ENCODE data around the gene NPR1.
"Not testable (repeated sequence)": the region's sequence is repeated elsewhere in the genome, so short reads cannot be mapped to it uniquely, and the experiment has no call there.

Gene NPR1

GRCh38 chr1:153669606-153670005, 8.9 kb upstream of the NPR1 start:
- Histone ChIP-seq H3K9ac (ENCODE audit: low read depth, low read length) (0 out of 2 replicates have a peak overlapping the region, but pooled peaks have one; percentile 93), H3K9me3 (ENCODE audit: control insufficient read depth, insufficient read depth, low read length) (no peaks in the 10 kb centered on the region), H3K4me1 (ENCODE audit: control insufficient read depth, insufficient read depth, low read length) (peaks cover 4% of the 10 kb centered on the region; the same call in 1 of the 2 replicates), H3K27me3 (ENCODE audit: control insufficient read depth, insufficient read depth, low read length) (no peaks in the 10 kb centered on the region), H3K27ac (ENCODE audit: low read depth, low read length) (no peak overlapping the region), H3K4me3 (ENCODE audit: low read depth, low read length) (peak overlapping the region; percentile 78), H3K36me3 (ENCODE audit: control insufficient read depth, insufficient read depth, low read length) (peaks cover 54% of the 10 kb centered on the region)

GRCh38 chr1:153670257-153670858, 8.1 kb upstream of the NPR1 start:
- H3K9me3 ChIP-seq (ENCODE audit: control insufficient read depth, insufficient read depth, low read length) = no peaks in the 10 kb centered on the region
- H3K9ac ChIP-seq (ENCODE audit: low read depth, low read length) = peak overlapping the region; percentile 93
- peak overlapping the region; percentile 78 for H3K4me3 ChIP-seq (ENCODE audit: low read depth, low read length)
- H3K36me3 ChIP-seq (ENCODE audit: control insufficient read depth, insufficient read depth, low read length) = peaks cover 47% of the 10 kb centered on the region
- no peaks in the 10 kb centered on the region for H3K27me3 ChIP-seq (ENCODE audit: control insufficient read depth, insufficient read depth, low read length)
- peaks cover 4% of the 10 kb centered on the region; the same call in 1 of the 2 replicates for H3K4me1 ChIP-seq (ENCODE audit: control insufficient read depth, insufficient read depth, low read length)
- H3K27ac ChIP-seq (ENCODE audit: low read depth, low read length) = peak overlapping the region; percentile 86

- Histone ChIP-seq H3K36me3 (ENCODE audit: control insufficient read depth, insufficient read depth, low read length) (peaks cover 40% of the 10 kb centered on the region), H3K27ac (ENCODE audit: low read depth, low read length) (peak within 1 kb of the TSS; percentile 86), H3K27me3 (ENCODE audit: control insufficient read depth, insufficient read depth, low read length) (no peaks in the 10 kb centered on the region), H3K4me3 (ENCODE audit: low read depth, low read length) (peak within 1 kb of the TSS; percentile 85), H3K4me1 (ENCODE audit: control insufficient read depth, insufficient read depth, low read length) (peaks cover 4% of the 10 kb centered on the region; the same call in 1 of the 2 replicates), H3K9me3 (ENCODE audit: control insufficient read depth, insufficient read depth, low read length) (no peaks in the 10 kb centered on the region), H3K9ac (ENCODE audit: low read depth, low read length) (peak within 1 kb of the TSS; percentile 93)
Observed at GRCh38 chr1:153670859-153671627, 7.4 kb upstream of the NPR1 start, which contains the start of gene ILF2. ILF2 (minus strand) TSS chr1:153670993; CDS start chr1:153670922, 71 bp downstream.

- H3K4me1 ChIP-seq (ENCODE audit: control insufficient read depth, insufficient read depth, low read length); H3K9me3 ChIP-seq (ENCODE audit: control insufficient read depth, insufficient read depth, low read length); H3K27me3 ChIP-seq (ENCODE audit: control insufficient read depth, insufficient read depth, low read length): not testable (repeated sequence)
- Histone ChIP-seq H3K36me3 (ENCODE audit: control insufficient read depth, insufficient read depth, low read length) (peaks cover 32% of the 10 kb centered on the region), H3K9ac (ENCODE audit: low read depth, low read length) (peak overlapping the region; percentile 49), H3K27ac (ENCODE audit: low read depth, low read length) (peak overlapping the region; percentile 83), H3K4me3 (ENCODE audit: low read depth, low read length) (peak overlapping the region; percentile 85)
Observed at GRCh38 chr1:153671628-153672353, 6.7 kb upstream of the NPR1 start.

GRCh38 chr1:153673511-153673910, 5.0 kb upstream of the NPR1 start:
- Histone ChIP-seq H3K27ac (ENCODE audit: low read depth, low read length) (no peak overlapping the region), H3K36me3 (ENCODE audit: control insufficient read depth, insufficient read depth, low read length) (peaks cover 15% of the 10 kb centered on the region), H3K27me3 (ENCODE audit: control insufficient read depth, insufficient read depth, low read length) (peaks cover 8% of the 10 kb centered on the region), H3K4me1 (ENCODE audit: control insufficient read depth, insufficient read depth, low read length) (peaks cover 7% of the 10 kb centered on the region; the same call in 1 of the 2 replicates), H3K9me3 (ENCODE audit: control insufficient read depth, insufficient read depth, low read length) (no peaks in the 10 kb centered on the region), H3K4me3 (ENCODE audit: low read depth, low read length) (no peak overlapping the region), H3K9ac (ENCODE audit: low read depth, low read length) (no peak overlapping the region)

- H3K4me3 ChIP-seq (ENCODE audit: low read depth, low read length) = peak overlapping the region; percentile 66
Observed at GRCh38 chr1:153677718-153678518, 570 bp upstream of the NPR1 start.

GRCh38 chr1:153679337-153680119, 1.0 kb downstream of the NPR1 start:
- no peaks in the 10 kb centered on the region for H3K36me3 ChIP-seq (ENCODE audit: control insufficient read depth, insufficient read depth, low read length)
- H3K27ac ChIP-seq (ENCODE audit: low read depth, low read length) = no peak overlapping the region
- peaks cover 7% of the 10 kb centered on the region for H3K4me1 ChIP-seq (ENCODE audit: control insufficient read depth, insufficient read depth, low read length)
- no peaks in the 10 kb centered on the region for H3K9me3 ChIP-seq (ENCODE audit: control insufficient read depth, insufficient read depth, low read length)
- peak overlapping the region; percentile 66 for H3K4me3 ChIP-seq (ENCODE audit: low read depth, low read length)
- H3K9ac ChIP-seq (ENCODE audit: low read depth, low read length) = no peak overlapping the region
- peaks cover 41% of the 10 kb centered on the region for H3K27me3 ChIP-seq (ENCODE audit: control insufficient read depth, insufficient read depth, low read length)

More at GRCh38 chr1:153677718-153678518, 570 bp upstream of the NPR1 start:
- H3K9ac ChIP-seq (ENCODE audit: low read depth, low read length) = no peak overlapping the region
- H3K9me3 ChIP-seq (ENCODE audit: control insufficient read depth, insufficient read depth, low read length) = no peaks in the 10 kb centered on the region
- H3K27ac ChIP-seq (ENCODE audit: low read depth, low read length) = no peak overlapping the region
- peaks cover 41% of the 10 kb centered on the region for H3K27me3 ChIP-seq (ENCODE audit: control insufficient read depth, insufficient read depth, low read length)
- H3K36me3 ChIP-seq (ENCODE audit: control insufficient read depth, insufficient read depth, low read length) = no peaks in the 10 kb centered on the region
- peaks cover 7% of the 10 kb centered on the region for H3K4me1 ChIP-seq (ENCODE audit: control insufficient read depth, insufficient read depth, low read length)

- no peaks in the 10 kb centered on the region for H3K9me3 ChIP-seq (ENCODE audit: control insufficient read depth, insufficient read depth, low read length)
- peaks cover 7% of the 10 kb centered on the region for H3K4me1 ChIP-seq (ENCODE audit: control insufficient read depth, insufficient read depth, low read length)
- H3K36me3 ChIP-seq (ENCODE audit: control insufficient read depth, insufficient read depth, low read length) = no peaks in the 10 kb centered on the region
- H3K9ac ChIP-seq (ENCODE audit: low read depth, low read length) = no peak overlapping the region
- peak overlapping the region; percentile 66 for H3K4me3 ChIP-seq (ENCODE audit: low read depth, low read length)
- H3K27me3 ChIP-seq (ENCODE audit: control insufficient read depth, insufficient read depth, low read length) = peaks cover 41% of the 10 kb centered on the region
- no peak overlapping the region for H3K27ac ChIP-seq (ENCODE audit: low read depth, low read length)
Observed at GRCh38 chr1:153680120-153680403, 1.6 kb downstream of the NPR1 start.

- Histone ChIP-seq H3K4me3 (ENCODE audit: low read depth, low read length) (no peak overlapping the region), H3K27me3 (ENCODE audit: control insufficient read depth, insufficient read depth, low read length) (peaks cover 40% of the 10 kb centered on the region), H3K9ac (ENCODE audit: low read depth, low read length) (no peak overlapping the region), H3K36me3 (ENCODE audit: control insufficient read depth, insufficient read depth, low read length) (0 out of 2 replicates have a peak, but pooled peaks cover 3% of the 10 kb centered on the region), H3K4me1 (ENCODE audit: control insufficient read depth, insufficient read depth, low read length) (peaks cover 7% of the 10 kb centered on the region), H3K9me3 (ENCODE audit: control insufficient read depth, insufficient read depth, low read length) (no peaks in the 10 kb centered on the region), H3K27ac (ENCODE audit: low read depth, low read length) (no peak overlapping the region)
Observed at GRCh38 chr1:153682730-153683129, 4.2 kb downstream of the NPR1 start.

GRCh38 chr1:153683854-153684253, 5.4 kb downstream of the NPR1 start:
- Histone ChIP-seq H3K27me3 (ENCODE audit: control insufficient read depth, insufficient read depth, low read length) (peaks cover 29% of the 10 kb centered on the region), H3K9ac (ENCODE audit: low read depth, low read length) (no peak overlapping the region), H3K36me3 (ENCODE audit: control insufficient read depth, insufficient read depth, low read length) (0 out of 2 replicates have a peak, but pooled peaks cover 3% of the 10 kb centered on the region), H3K4me1 (ENCODE audit: control insufficient read depth, insufficient read depth, low read length) (peaks cover 4% of the 10 kb centered on the region), H3K27ac (ENCODE audit: low read depth, low read length) (no peak overlapping the region), H3K4me3 (ENCODE audit: low read depth, low read length) (no peak overlapping the region), H3K9me3 (ENCODE audit: control insufficient read depth, insufficient read depth, low read length) (no peaks in the 10 kb centered on the region)

All from HUES48 (cell line).